Suprapubic skin (tissue), 4 donors: ENCODE results near the gene LDHB.
"Not testable (repeated sequence)": the region's sequence is repeated elsewhere in the genome, so short reads cannot be mapped to it uniquely, and the experiment has no call there.

Source experiments
- CTCF ChIP-seq, 2 donors: fragments of 200-600 bp in 1 of 2; fragments of 450-650 bp in 1 of 2; sonication (generic) in 1 of 2; IDR thresholded peaks; one replicate each; pipeline ENCODE4 v1.5.1; 2016 to 2019; ENCODE audit warnings: antibody characterized with exemption in 2 of 2, mild to moderate bottlenecking in 1 of 2, moderate library complexity in 1 of 2
- POLR2A ChIP-seq, 2 donors: fragments of 450-650 bp; IDR thresholded peaks; one replicate each; pipeline ENCODE4 v1.6.1; 2017; ENCODE audit warnings: antibody characterized with exemption in 2 of 2, mild to moderate bottlenecking in 2 of 2, moderate library complexity in 2 of 2
- POLR2AphosphoS5 ChIP-seq, 3 donors: sonication (generic); formaldehyde crosslinking; IDR thresholded peaks; one replicate each; pipeline ENCODE4 v1.6.1; 2017; ENCODE audit warnings: antibody characterized with exemption in 3 of 3

GRCh38 chr12:21673830-21674552 is 16.3 kb upstream of the LDHB start:
- not testable (repeated sequence) for TF ChIP-seq POLR2AphosphoS5, POLR2A, CTCF (IDR thresholded peaks at IDR 0.05)
